ENCODE measurements around the gene WARS2. TPM values are rescaled to one million over a fixed set of nuclear protein-coding genes. Genes with fewer than 3 reads are reported as not detected.

The WARS2 gene
- total and polyA plus RNA-seq, 8 donors, result 3.5 to 48.4 (median 9.5) TPM

- Histone ChIP-seq H3K4me1 (peaks cover 16 to 52% (median 39%) of the 10 kb centered on the region in 4 donors), H3K36me3 (no peaks in the 10 kb centered on the region), H3K9me3 (peaks cover 0 to 45% (median 12%) of the 10 kb centered on the region in 4 donors), H3K27ac (no peak overlapping the region), H3K4me3 (no peak overlapping the region), H3K27me3 (peaks cover 39 to 100% (median 92%) of the 10 kb centered on the region in 3 donors)
- DNase-seq, result no peak
- no peak for TF ChIP-seq CTCF (IDR thresholded peaks at IDR 0.05)
- no peak for TF ChIP-seq POLR2A (IDR thresholded peaks at IDR 0.05)
- no peak for TF ChIP-seq EP300 (IDR thresholded peaks at IDR 0.05)
- no peak for TF ChIP-seq POLR2AphosphoS5 (IDR thresholded peaks at IDR 0.05)
- intact Hi-C loops (cut with DNase I; ENCODE audit: low total_unique reads), result no loop called here
- 30 to 44% (median 34%) methylated on average over 6 of the region's 6 CpGs for WGBS, 5 donors
Observed at GRCh38 chr1:118982266-118982665, 158.2 kb downstream of the WARS2 start.

GRCh38 chr1:118981436-118981835 lies 159.0 kb downstream of the WARS2 start:
- DNase-seq, result no peak
- Histone ChIP-seq H3K36me3 (no peaks in the 10 kb centered on the region), H3K4me3 (no peak overlapping the region), H3K9me3 (peaks cover 0 to 37% (median 12%) of the 10 kb centered on the region in 4 donors), H3K4me1 (peaks cover 14 to 45% (median 35%) of the 10 kb centered on the region in 4 donors), H3K27ac (no peak overlapping the region), H3K27me3 (peaks cover 32 to 100% (median 84%) of the 10 kb centered on the region in 3 donors)
- 8 to 38% (median 27%) methylated on average over 1 of the region's 1 CpG for WGBS, 5 donors
- TF ChIP-seq POLR2A (IDR thresholded peaks at IDR 0.05) (no peak), CTCF (IDR thresholded peaks at IDR 0.05) (no peak), EP300 (IDR thresholded peaks at IDR 0.05) (no peak), POLR2AphosphoS5 (IDR thresholded peaks at IDR 0.05) (no peak)
- intact Hi-C loops (cut with DNase I; ENCODE audit: low total_unique reads), result no loop called here

Small RNA genes within 50 kb of the gene (small RNA-seq; reads per million reads assigned to genes)
- 0 reads per million in 4 donors for gene AL139420.2

Other genes starting within 250 kb of the WARS2 start
- under 1 TPM in 1 of 5 donors, not detected in 4; 0.37 TPM for gene TBX15, start 152.3 kb downstream of the WARS2 start, total RNA-seq
- gene TBX15, start 152.3 kb downstream of the WARS2 start, polyA plus RNA-seq, result under 1 TPM in 1 of 3 donors, not detected in 2; 0.05 TPM
- under 1 TPM in 1 of 5 donors, not detected in 4; 0.73 TPM for gene HAO2, start 228.1 kb upstream of the WARS2 start, total RNA-seq
- gene HAO2, start 228.1 kb upstream of the WARS2 start, polyA plus RNA-seq, result not detected